Islet of Langerhans (tissue), 1 donor: ENCODE measurements around the gene KDELR1.
A peak's percentile ranks its signal among the peaks of the same experiment; 100 is the strongest.

Experiments used
- FAIRE-seq: peaks from one replicate; lab custom pipeline; 2011; peaks lifted over from hg19 to GRCh38; lab: Jason Lieb, UNC

KDELR1 gene

GRCh38 chr19:48371367-48371766, 20.0 kb downstream of the KDELR1 start:
- no peak for FAIRE-seq

GRCh38 chr19:48370955-48371354, 20.4 kb downstream of the KDELR1 start:
- no peak for FAIRE-seq

- FAIRE-seq = no peak
These were observed 22.4 kb downstream of the KDELR1 start for GRCh38 chr19:48368936-48369335.

- FAIRE-seq = no peak
These were observed 23.5 kb downstream of the KDELR1 start for GRCh38 chr19:48367855-48368254.

- no peak for FAIRE-seq
These were observed 25.7 kb downstream of the KDELR1 start for GRCh38 chr19:48365602-48366001.

GRCh38 chr19:48364598-48365348, 26.6 kb downstream of the KDELR1 start:
- FAIRE-seq = no peak

- peak; percentile 9 for FAIRE-seq
These were observed 27.3 kb downstream of the KDELR1 start, which contains the start of the genes SYNGR4 and TMEM143 for GRCh38 chr19:48363810-48364597. Gene SYNGR4, plus strand, starts transcription at chr19:48364367. Its CDS starts 1,476 bp downstream, at chr19:48365843. Gene TMEM143, minus strand, starts transcription at chr19:48363940. Its CDS starts 20 bp downstream, at chr19:48363920.

- no peak for FAIRE-seq
These were observed 27.9 kb downstream of the KDELR1 start for GRCh38 chr19:48363500-48363809.

GRCh38 chr19:48362716-48363499, 28.4 kb downstream of the KDELR1 start:
- FAIRE-seq = no peak

- no peak for FAIRE-seq
These were observed 29.4 kb downstream of the KDELR1 start for GRCh38 chr19:48361912-48362311.

- no peak for FAIRE-seq
These were observed 32.2 kb downstream of the KDELR1 start for GRCh38 chr19:48359123-48359522.

- no peak for FAIRE-seq
These were observed 35.9 kb downstream of the KDELR1 start for GRCh38 chr19:48355365-48355954.

GRCh38 chr19:48354332-48354992, 36.9 kb downstream of the KDELR1 start:
- no peak for FAIRE-seq

GRCh38 chr19:48353677-48354076, 37.7 kb downstream of the KDELR1 start:
- no peak for FAIRE-seq

GRCh38 chr19:48351341-48351752, 40.0 kb downstream of the KDELR1 start:
- FAIRE-seq = no peak

- FAIRE-seq = no peak
These were observed 40.5 kb downstream of the KDELR1 start for GRCh38 chr19:48350856-48351255.

GRCh38 chr19:48348737-48349136, 42.6 kb downstream of the KDELR1 start:
- no peak for FAIRE-seq

- FAIRE-seq = no peak
These were observed 43.3 kb downstream of the KDELR1 start for GRCh38 chr19:48348045-48348444.

GRCh38 chr19:48346191-48346590, 45.2 kb downstream of the KDELR1 start:
- no peak for FAIRE-seq

GRCh38 chr19:48344892-48345291, 46.5 kb downstream of the KDELR1 start:
- FAIRE-seq = no peak

GRCh38 chr19:48342841-48343540, 48.4 kb downstream of the KDELR1 start:
- no peak for FAIRE-seq
